ENCODE measurements around the gene SNX9. TPM values are rescaled to one million over a fixed set of nuclear protein-coding genes. Genes with fewer than 3 reads are reported as not detected.

SNX9 gene
- total and polyA plus RNA-seq, 3 donors from 2014 or later, result 26.0 to 32.6 (median 30.1) TPM

GRCh38 chr6:157848693-157849092 is 25.6 kb downstream of the SNX9 start:
- intact Hi-C loops (cut with DNase I; ENCODE audit: low total_unique reads), result no loop called here
- Histone ChIP-seq H3K27ac (no peak overlapping the region), H3K36me3 (ENCODE audit: low read depth, missing control alignments) (no peaks in the 10 kb centered on the region), H3K9me3 (no peaks in the 10 kb centered on the region), H3K4me1 (peaks cover 4% of the 10 kb centered on the region), H3K27me3 (no peaks in the 10 kb centered on the region), H3K4me3 (no peak overlapping the region)
- no peak for TF ChIP-seq POLR2A (IDR thresholded peaks at IDR 0.05)
- TF ChIP-seq, protein P1, sequence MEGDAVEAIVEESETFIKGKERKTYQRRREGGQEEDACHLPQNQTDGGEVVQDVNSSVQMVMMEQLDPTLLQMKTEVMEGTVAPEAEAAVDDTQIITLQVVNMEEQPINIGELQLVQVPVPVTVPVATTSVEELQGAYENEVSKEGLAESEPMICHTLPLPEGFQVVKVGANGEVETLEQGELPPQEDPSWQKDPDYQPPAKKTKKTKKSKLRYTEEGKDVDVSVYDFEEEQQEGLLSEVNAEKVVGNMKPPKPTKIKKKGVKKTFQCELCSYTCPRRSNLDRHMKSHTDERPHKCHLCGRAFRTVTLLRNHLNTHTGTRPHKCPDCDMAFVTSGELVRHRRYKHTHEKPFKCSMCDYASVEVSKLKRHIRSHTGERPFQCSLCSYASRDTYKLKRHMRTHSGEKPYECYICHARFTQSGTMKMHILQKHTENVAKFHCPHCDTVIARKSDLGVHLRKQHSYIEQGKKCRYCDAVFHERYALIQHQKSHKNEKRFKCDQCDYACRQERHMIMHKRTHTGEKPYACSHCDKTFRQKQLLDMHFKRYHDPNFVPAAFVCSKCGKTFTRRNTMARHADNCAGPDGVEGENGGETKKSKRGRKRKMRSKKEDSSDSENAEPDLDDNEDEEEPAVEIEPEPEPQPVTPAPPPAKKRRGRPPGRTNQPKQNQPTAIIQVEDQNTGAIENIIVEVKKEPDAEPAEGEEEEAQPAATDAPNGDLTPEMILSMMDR (IDR thresholded peaks at IDR 0.05), result no peak
- DNase-seq, result no peak
- 89 to 98% methylated on average over 8 of the region's 8 CpGs for WGBS, 2 donors

GRCh38 chr6:157849288-157850017 is 26.4 kb downstream of the SNX9 start:
- H3K27ac ChIP-seq, result no peak overlapping the region
- peaks cover 4% of the 10 kb centered on the region for H3K4me1 ChIP-seq
- intact Hi-C loops (cut with DNase I; ENCODE audit: low total_unique reads), result no loop called here
- no peak for DNase-seq
- WGBS, 2 donors, result 96 to 97% methylated on average over 5 of the region's 5 CpGs
- H3K27me3 ChIP-seq, result no peaks in the 10 kb centered on the region
- H3K9me3 ChIP-seq, result no peaks in the 10 kb centered on the region
- H3K4me3 ChIP-seq, result no peak overlapping the region
- TF ChIP-seq POLR2A (IDR thresholded peaks at IDR 0.05), result no peak
- TF ChIP-seq, protein P1 (IDR thresholded peaks at IDR 0.05), result no peak
- H3K36me3 ChIP-seq (ENCODE audit: low read depth, missing control alignments), result no peaks in the 10 kb centered on the region

DNA sequence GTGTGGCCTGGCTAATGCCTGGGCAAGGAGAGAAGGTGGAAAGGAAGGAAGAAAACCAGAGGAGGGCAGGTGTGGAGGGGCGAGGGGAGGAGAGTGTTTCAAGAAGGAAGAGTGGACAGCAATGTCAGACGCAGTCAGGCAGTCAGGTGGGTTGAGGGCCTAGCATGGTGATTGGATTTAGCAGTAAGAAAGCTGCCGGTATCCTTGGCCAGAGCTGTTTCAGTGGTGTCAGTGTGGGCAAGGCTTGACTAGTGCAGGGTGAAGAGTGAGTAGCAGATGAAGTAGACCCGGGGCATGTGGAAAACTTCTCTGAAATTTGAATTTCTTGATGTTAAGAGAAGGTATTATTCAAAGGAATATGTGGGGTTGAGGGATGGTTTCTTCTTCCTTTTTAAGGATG is 27.0 kb downstream of the SNX9 start:
- Histone ChIP-seq H3K36me3 (ENCODE audit: low read depth, missing control alignments) (no peaks in the 10 kb centered on the region), H3K27me3 (no peaks in the 10 kb centered on the region), H3K9me3 (no peaks in the 10 kb centered on the region), H3K4me3 (no peak overlapping the region), H3K27ac (no peak overlapping the region), H3K4me1 (peaks cover 4% of the 10 kb centered on the region)
- intact Hi-C loops (cut with DNase I; ENCODE audit: low total_unique reads), result no loop called here
- no peak for TF ChIP-seq POLR2A (IDR thresholded peaks at IDR 0.05)
- TF ChIP-seq, protein P1 (IDR thresholded peaks at IDR 0.05), result no peak
- 90 to 92% methylated on average over 4 of the region's 4 CpGs for WGBS, 2 donors
- no peak for DNase-seq

- WGBS, 2 donors, result 85 to 88% methylated on average over 2 of the region's 2 CpGs
- H3K27ac ChIP-seq, result no peak overlapping the region
- no peaks in the 10 kb centered on the region for H3K9me3 ChIP-seq
- no peak for DNase-seq
- TF ChIP-seq POLR2A (IDR thresholded peaks at IDR 0.05), result no peak
- TF ChIP-seq, protein P1 (IDR thresholded peaks at IDR 0.05), result no peak
- no peaks in the 10 kb centered on the region for H3K36me3 ChIP-seq (ENCODE audit: low read depth, missing control alignments)
- H3K4me1 ChIP-seq, result no peaks in the 10 kb centered on the region
- H3K27me3 ChIP-seq, result no peaks in the 10 kb centered on the region
- H3K4me3 ChIP-seq, result no peak overlapping the region
- intact Hi-C loops (cut with DNase I; ENCODE audit: low total_unique reads), result no loop called here
Observed at GRCh38 chr6:157853018-157853805, 30.2 kb downstream of the SNX9 start.
